ENCODE results near the gene UBR2.

Gene UBR2

GRCh38 chr6:42556462-42556861, 7.4 kb upstream of the UBR2 start:
- TF ChIP-seq REST (IDR thresholded peaks at IDR 0.05; ENCODE audit: low read depth) (no peak), FOXM1 (IDR thresholded peaks at IDR 0.05; ENCODE audit: borderline replicate concordance, low read depth) (no peak), NFIC (IDR thresholded peaks at IDR 0.05) (no peak), ZBTB7A (IDR thresholded peaks at IDR 0.05; ENCODE audit: low read depth) (no peak)

GRCh38 chr6:42561986-42562385, 1.8 kb upstream of the UBR2 start:
- TF ChIP-seq CEBPB (IDR thresholded peaks at IDR 0.05) (no peak), FOXM1 (IDR thresholded peaks at IDR 0.05; ENCODE audit: borderline replicate concordance, low read depth) (no peak), YY1 (IDR thresholded peaks at IDR 0.05; ENCODE audit: low read depth) (no peak), CREB1 (IDR thresholded peaks at IDR 0.05; ENCODE audit: low read depth) (no peak), TAF1 (IDR thresholded peaks at IDR 0.05; ENCODE audit: low read depth) (no peak), USF1 (IDR thresholded peaks at IDR 0.05) (no peak), EP300 (IDR thresholded peaks at IDR 0.05; ENCODE audit: borderline replicate concordance) (no peak), TEAD4 (IDR thresholded peaks at IDR 0.05) (no peak), ZBTB7A (IDR thresholded peaks at IDR 0.05; ENCODE audit: low read depth) (no peak), REST (IDR thresholded peaks at IDR 0.05; ENCODE audit: low read depth) (no peak), RAD21 (IDR thresholded peaks at IDR 0.05; ENCODE audit: low read depth) (no peak), EGR1 (IDR thresholded peaks at IDR 0.05) (no peak), NFIC (IDR thresholded peaks at IDR 0.05) (no peak), TCF12 (IDR thresholded peaks at IDR 0.05; ENCODE audit: low read depth) (no peak), MAX (IDR thresholded peaks at IDR 0.05) (no peak)

- TF ChIP-seq MAX (IDR thresholded peaks at IDR 0.05) = no peak
- no peak for TF ChIP-seq ZBTB7A (IDR thresholded peaks at IDR 0.05; ENCODE audit: low read depth)
- TF ChIP-seq EGR1 (IDR thresholded peaks at IDR 0.05) = no peak
- TF ChIP-seq TEAD4 (IDR thresholded peaks at IDR 0.05) = no peak
- no peak for TF ChIP-seq CEBPB (IDR thresholded peaks at IDR 0.05)
- no peak for TF ChIP-seq YY1 (IDR thresholded peaks at IDR 0.05; ENCODE audit: low read depth)
- TF ChIP-seq FOXM1 (IDR thresholded peaks at IDR 0.05; ENCODE audit: borderline replicate concordance, low read depth) = no peak
- no peak for TF ChIP-seq RAD21 (IDR thresholded peaks at IDR 0.05; ENCODE audit: low read depth)
- no peak for TF ChIP-seq USF1 (IDR thresholded peaks at IDR 0.05)
- no peak for TF ChIP-seq EP300 (IDR thresholded peaks at IDR 0.05; ENCODE audit: borderline replicate concordance)
- TF ChIP-seq TAF1 (IDR thresholded peaks at IDR 0.05; ENCODE audit: low read depth) = no peak
- no peak for TF ChIP-seq REST (IDR thresholded peaks at IDR 0.05; ENCODE audit: low read depth)
- TF ChIP-seq NFIC (IDR thresholded peaks at IDR 0.05) = no peak
- no peak for TF ChIP-seq CREB1 (IDR thresholded peaks at IDR 0.05; ENCODE audit: low read depth)
- TF ChIP-seq TCF12 (IDR thresholded peaks at IDR 0.05; ENCODE audit: low read depth) = no peak
Observed at GRCh38 chr6:42562788-42563405, 932 bp upstream of the UBR2 start.

GRCh38 chr6:42564506-42564825, 637 bp downstream of the UBR2 start:
- TF ChIP-seq CEBPB (IDR thresholded peaks at IDR 0.05) = no peak
- no peak for TF ChIP-seq TCF12 (IDR thresholded peaks at IDR 0.05; ENCODE audit: low read depth)
- TF ChIP-seq NFIC (IDR thresholded peaks at IDR 0.05) = no peak
- no peak for TF ChIP-seq TAF1 (IDR thresholded peaks at IDR 0.05; ENCODE audit: low read depth)
- no peak for TF ChIP-seq REST (IDR thresholded peaks at IDR 0.05; ENCODE audit: low read depth)
- TF ChIP-seq RAD21 (IDR thresholded peaks at IDR 0.05; ENCODE audit: low read depth) = no peak
- no peak for TF ChIP-seq USF1 (IDR thresholded peaks at IDR 0.05)
- no peak for TF ChIP-seq MAX (IDR thresholded peaks at IDR 0.05)
- TF ChIP-seq TEAD4 (IDR thresholded peaks at IDR 0.05) = no peak
- no peak for TF ChIP-seq EP300 (IDR thresholded peaks at IDR 0.05; ENCODE audit: borderline replicate concordance)
- TF ChIP-seq ZBTB7A (IDR thresholded peaks at IDR 0.05; ENCODE audit: low read depth) = no peak
- TF ChIP-seq EGR1 (IDR thresholded peaks at IDR 0.05) = no peak
- TF ChIP-seq CREB1 (IDR thresholded peaks at IDR 0.05; ENCODE audit: low read depth) = no peak
- TF ChIP-seq YY1 (IDR thresholded peaks at IDR 0.05; ENCODE audit: low read depth) = no peak
- no peak for TF ChIP-seq FOXM1 (IDR thresholded peaks at IDR 0.05; ENCODE audit: borderline replicate concordance, low read depth)
